AG04449 (cell line): ENCODE measurements around the gene PAK2.

ENCODE experiments used
- CTCF ChIA-PET: fragments of 350-600 bp; formaldehyde crosslinking; extraction: SDS; loops from one replicate; lab custom pipeline; 2021; ENCODE audit warnings: antibody characterized with exemption; lab: Yijun Ruan, JAX
- POLR2A ChIA-PET: fragments of 400-600, 350-600 bp; formaldehyde crosslinking; extraction: SDS; loops from one replicate; lab custom pipeline; 2020; ENCODE audit warnings: antibody characterized with exemption, inconsistent platforms; lab: Yijun Ruan, JAX
- DNase-seq: peaks from one replicate; pipeline ENCODE4 v3.0.0-alpha.2; 2010; ENCODE audit warnings: low read depth, low spot score
- H3K4me3 ChIP-seq: 2 replicates; pipeline ENCODE4 v1.5.1; 2011; ENCODE audit warnings: low read depth, mild to moderate bottlenecking, control low read depth, low read length
- CTCF ChIP-seq: IDR thresholded peaks from one replicate; pipeline ENCODE4 v1.5.1; 2011; ENCODE audit warnings: mild to moderate bottlenecking, moderate library complexity, low read length, control low read depth, inconsistent platforms; ENCODE audit not compliant: insufficient read depth; ENCODE audit errors: missing control alignments

Gene PAK2

GRCh38 chr3:196757876-196758739 lies 18.5 kb downstream of the PAK2 start:
- DNase-seq: no peak
- H3K4me3 ChIP-seq: no peak overlapping the region
- ChIA-PET POLR2A (no interaction called here), CTCF (no interaction called here)
- TF ChIP-seq CTCF: no peak

GRCh38 chr3:196763179-196763578 lies 23.5 kb downstream of the PAK2 start:
- no peak for DNase-seq
- POLR2A ChIA-PET: no interaction called here
- no peak overlapping the region for H3K4me3 ChIP-seq
- TF ChIP-seq CTCF: no peak
- CTCF ChIA-PET: interaction anchor here (1.0 kb wide), 1 partner anchor 10 kb away, joined by 3 read pairs; no protein-coding TSS in a partner anchor

GRCh38 chr3:196765454-196765853 lies 25.8 kb downstream of the PAK2 start:
- POLR2A ChIA-PET: no interaction called here
- no peak for DNase-seq
- TF ChIP-seq CTCF: no peak
- CTCF ChIA-PET: no interaction called here
- H3K4me3 ChIP-seq: no peak overlapping the region

GRCh38 chr3:196771067-196771466 lies 31.4 kb downstream of the PAK2 start:
- no peak overlapping the region for H3K4me3 ChIP-seq
- ChIA-PET CTCF (no interaction called here), POLR2A (no interaction called here)
- no peak for TF ChIP-seq CTCF
- DNase-seq: no peak

- no peak overlapping the region for H3K4me3 ChIP-seq
- ChIA-PET CTCF (no interaction called here), POLR2A (no interaction called here)
- no peak for DNase-seq
- TF ChIP-seq CTCF: no peak
Measured at GRCh38 chr3:196772102-196772501, 32.4 kb downstream of the PAK2 start.

GRCh38 chr3:196772897-196773296 lies 33.2 kb downstream of the PAK2 start:
- DNase-seq: no peak
- ChIA-PET CTCF (interaction anchor here (1.0 kb wide), 1 partner anchor 10 kb away, joined by 3 read pairs; no protein-coding TSS in a partner anchor), POLR2A (no interaction called here)
- H3K4me3 ChIP-seq: no peak overlapping the region
- TF ChIP-seq CTCF: no peak
